ENCODE results near the gene PXT1.

The PXT1 gene

DNA sequence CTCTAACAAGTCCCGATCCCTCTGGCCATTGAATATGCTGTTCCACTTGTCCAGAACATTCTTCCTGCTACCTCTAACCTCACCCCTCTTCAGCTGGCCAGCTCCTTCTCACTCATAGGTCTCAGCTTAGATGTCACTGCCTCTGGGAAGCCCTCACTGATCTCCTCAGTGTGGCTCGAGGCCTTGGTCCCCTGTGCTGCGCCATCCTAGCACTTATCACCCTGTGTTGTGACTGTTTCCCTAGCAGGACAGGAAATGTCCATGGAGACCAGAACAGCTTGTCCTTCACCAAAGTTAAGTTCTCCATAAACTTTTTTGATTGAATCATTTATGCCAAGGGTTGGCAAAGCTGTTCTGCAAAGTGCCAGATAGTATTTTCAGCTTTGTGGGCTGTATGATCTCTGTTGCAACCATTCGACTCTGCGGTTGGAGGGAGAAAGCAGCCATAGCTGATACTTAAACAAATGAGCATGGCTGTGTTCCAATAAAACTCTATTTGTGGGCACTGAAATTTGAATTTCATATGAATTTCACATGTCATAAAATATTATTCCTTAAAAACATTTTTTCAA, 99.5 kb downstream of the PXT1 start:
- DNase-seq: no peak

DNA sequence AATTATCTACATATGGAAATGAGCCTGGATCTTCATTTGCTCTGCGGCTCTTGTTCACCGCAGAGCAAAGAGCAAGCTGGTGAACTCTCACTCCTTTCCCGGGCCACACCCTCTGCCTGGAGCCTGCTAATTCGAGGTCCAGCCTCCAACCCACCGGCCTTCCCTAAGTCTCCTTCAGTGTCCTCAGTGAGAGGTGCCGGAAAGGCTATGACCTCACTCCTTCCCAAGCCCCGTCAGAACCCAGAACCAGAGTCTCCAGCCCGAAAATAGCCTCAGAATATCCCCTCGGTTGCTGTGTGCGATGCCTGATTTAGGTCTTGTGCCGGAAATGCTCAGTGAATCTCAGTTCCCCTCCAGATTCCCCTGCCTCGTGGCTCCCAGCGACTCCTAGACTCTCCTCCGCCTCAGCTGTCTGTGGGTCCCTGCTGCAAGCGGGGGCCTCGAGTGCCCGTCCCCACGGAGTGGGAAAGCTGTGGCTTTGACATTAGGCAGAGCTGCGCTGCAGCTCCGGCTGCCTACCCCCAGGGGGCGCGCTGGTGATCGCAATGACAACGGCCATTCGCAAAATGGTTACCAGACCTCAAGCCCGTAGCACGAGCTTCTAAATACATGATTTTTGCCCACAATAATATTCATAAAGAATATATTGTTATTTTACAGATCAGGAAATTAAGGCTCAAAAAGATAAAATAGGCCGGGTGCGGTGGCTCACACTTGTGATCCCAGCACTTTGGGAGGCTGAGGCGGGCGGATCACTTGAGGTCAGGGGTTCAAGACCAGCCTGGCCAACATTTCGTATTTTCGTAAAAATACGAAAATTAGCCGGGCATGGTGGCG, 101.8 kb downstream of the PXT1 start:
- DNase-seq: peak; percentile 35
